GM18505 (cell line): ENCODE measurements around the gene PAF1.

Source experiments
- ATAC-seq: cut with Tn5 transposase; IDR thresholded peaks from one replicate; pipeline ENCODE4 v1.9.1; 2021; ENCODE audit not compliant: unreplicated experiment
- POLR2A ChIP-seq: IDR thresholded peaks from 4 replicates; pipeline ENCODE4 v1.6.1; 2011; ENCODE audit warnings: borderline replicate concordance; ENCODE audit not compliant: insufficient read depth, insufficient read length; ENCODE audit errors: extremely low read depth

PAF1 gene

DNA sequence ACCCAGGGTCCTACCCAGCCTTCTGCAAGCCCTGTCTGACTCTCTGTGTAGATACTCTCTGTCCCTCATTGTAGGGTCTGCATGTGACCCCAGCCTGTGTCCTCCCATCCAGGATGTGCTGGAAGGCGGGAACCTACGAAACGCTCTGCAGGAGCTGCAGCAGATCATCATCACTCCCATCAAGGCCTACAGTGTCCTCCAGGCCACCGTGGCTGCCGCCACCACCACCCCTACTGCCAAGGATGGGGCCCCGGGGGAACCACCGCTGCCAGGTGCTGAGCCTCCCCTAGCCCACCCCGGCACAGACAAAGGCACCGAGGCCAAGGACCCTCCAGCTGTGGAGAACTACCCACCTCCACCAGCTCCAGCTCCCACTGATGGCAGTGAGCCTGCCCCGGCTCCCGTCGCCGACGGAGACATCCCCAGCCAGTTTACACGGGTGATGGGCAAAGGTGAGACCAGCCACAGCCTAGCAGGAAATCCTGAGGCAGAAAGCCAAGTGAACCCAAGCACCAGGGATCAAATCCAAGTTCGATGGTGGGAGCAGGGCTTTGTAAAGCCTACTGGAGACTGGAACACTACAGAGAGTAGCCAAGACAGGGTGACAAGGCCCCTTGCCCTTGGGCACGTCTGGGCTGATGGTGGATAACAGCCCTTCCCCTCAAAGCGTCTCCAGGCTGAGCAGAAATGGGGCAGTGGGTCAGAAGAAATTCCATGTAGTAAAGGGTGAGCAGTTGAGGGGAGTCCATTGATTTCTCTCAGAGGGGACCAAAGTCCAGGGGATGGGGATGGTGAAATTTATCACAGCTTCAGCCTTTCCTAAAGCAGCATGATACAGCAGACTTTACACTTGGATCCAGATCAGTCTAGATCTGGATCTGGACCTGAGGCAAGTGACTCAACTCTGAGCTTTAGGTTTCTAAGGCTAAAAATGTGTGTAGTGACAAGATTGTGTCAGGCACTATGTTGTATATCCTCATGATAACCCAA lies 13.2 kb downstream of the PAF1 start:
- TF ChIP-seq POLR2A, result no peak
- no peak for ATAC-seq

- no peak for TF ChIP-seq POLR2A
- no peak for ATAC-seq
Measured at GRCh38 chr19:39375929-39376328, 15.0 kb downstream of the PAF1 start.

DNA sequence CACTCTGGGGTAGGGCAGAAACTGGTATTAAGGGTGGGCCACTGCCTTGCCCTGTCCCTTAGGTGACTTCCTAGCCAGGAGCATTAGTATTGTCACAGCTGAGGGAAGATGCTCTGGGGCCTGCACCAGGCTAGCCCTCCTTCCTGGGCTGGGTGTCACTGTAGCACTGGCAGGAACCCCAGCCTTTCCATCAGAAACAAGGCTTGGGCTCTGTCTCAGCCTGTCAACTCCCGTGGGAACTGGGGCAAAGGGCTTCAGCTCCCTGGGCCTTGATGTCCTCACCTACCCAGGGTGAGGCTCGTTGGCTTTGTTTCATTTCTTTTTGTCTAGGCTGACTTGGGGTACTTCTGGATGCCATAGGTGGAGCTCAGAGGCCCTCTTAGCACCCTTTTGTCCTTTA lies 18.0 kb downstream of the PAF1 start:
- no peak for TF ChIP-seq POLR2A
- ATAC-seq, result no peak

- no peak for ATAC-seq
- no peak for TF ChIP-seq POLR2A
Measured at GRCh38 chr19:39372047-39372802, 18.7 kb downstream of the PAF1 start.

DNA sequence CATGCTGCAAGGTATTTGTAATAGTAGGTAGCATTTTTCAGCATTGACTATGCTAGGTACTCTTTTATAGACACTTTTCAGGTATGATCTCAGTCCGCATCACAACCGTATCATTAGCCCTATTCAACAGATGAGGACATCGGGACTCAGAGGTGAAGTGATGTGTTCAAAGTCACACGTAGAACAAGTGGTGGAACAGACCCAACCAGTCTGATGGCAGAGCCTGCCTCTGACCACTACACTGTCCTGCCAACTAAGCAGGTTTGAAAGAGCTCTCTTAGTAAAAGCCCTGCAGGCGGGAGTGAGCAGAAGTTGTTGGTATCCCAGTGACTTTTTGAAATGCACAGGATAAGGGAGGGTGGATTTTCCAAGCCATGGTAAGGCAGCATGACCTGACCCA lies 20.2 kb downstream of the PAF1 start:
- no peak for TF ChIP-seq POLR2A
- no peak for ATAC-seq

DNA sequence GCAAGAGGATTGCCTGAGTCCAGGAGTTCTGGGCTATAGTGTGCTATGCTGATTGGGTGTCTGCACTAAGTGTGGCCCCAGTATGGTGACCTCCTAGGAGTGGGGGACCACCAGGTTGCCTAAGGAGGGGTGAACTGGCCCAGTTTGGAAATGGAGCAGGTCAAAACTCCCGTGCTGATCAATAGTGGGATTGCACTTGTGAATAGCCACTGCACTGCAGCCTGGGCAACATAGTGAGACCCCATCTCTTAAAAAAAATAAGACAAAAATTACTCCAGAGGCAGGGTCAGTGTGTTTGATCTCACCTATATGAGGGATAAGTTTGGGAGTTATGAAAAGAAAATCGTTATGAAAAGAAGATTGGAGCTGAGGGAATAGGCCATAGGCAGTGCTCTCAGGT lies 21.7 kb downstream of the PAF1 start:
- no peak for TF ChIP-seq POLR2A
- ATAC-seq, result no peak

DNA sequence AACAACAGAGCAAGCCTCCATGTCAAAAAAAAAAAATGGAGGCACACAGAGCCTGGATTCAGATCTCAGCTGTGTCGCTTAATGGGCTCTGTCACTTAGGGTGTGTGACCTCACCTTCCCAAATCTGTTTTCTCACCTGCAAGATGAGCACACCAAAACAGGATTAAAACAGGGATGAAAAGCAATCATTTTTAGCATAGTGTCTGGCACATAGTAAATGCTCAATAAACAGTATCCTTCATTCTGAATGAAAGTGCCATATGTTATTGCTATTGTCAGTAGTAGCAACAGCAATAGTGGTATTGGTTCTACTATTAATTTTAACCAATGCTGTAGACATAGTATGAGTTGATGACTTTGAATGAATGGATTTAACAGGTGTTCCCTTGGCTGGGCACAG lies 25.4 kb downstream of the PAF1 start:
- no peak for ATAC-seq
- TF ChIP-seq POLR2A, result no peak

DNA sequence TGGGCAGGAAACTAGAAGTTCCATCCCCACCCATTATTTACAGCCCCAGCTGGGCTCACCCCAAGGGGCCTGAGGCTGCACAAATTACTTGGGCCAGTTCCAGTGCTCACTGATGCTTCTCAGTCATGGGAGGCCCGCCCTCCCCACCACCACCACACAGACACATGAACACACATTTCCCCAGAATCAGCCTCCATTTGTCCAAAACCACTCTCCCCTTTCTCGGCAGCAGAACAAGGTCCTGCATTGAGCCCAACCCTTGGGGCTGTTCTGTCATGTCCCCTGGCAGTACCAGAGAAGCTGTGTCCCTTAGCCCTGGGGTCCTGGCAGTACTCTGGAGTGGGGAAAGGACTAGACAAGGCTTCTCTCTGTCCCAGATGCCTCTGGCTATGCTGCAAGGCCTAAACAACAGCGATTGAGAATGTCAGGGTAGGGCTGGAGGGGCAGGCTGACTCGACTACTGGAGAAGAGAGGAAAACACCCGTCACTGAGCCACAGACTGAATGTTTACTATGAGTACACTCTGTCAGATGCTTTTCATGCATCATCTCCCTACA lies 26.9 kb downstream of the PAF1 start:
- no peak for TF ChIP-seq POLR2A
- ATAC-seq, result no peak

- ATAC-seq, result no peak
- TF ChIP-seq POLR2A, result no peak
Measured at GRCh38 chr19:39362682-39363657, 27.9 kb downstream of the PAF1 start.

- no peak for ATAC-seq
- TF ChIP-seq POLR2A, result no peak
Measured at GRCh38 chr19:39360599-39360998, 30.3 kb downstream of the PAF1 start.

- ATAC-seq, result no peak
- TF ChIP-seq POLR2A, result no peak
Measured at GRCh38 chr19:39359026-39359425, 31.9 kb downstream of the PAF1 start.

- no peak for ATAC-seq
- no peak for TF ChIP-seq POLR2A
Measured at GRCh38 chr19:39356647-39357046, 34.3 kb downstream of the PAF1 start.
